CD4-positive, alpha-beta T cell treated with Interleukin-15 for 1 hour (primary cell): ENCODE results near the gene EFCAB5.
"Not testable (repeated sequence)": the region's sequence is repeated elsewhere in the genome, so short reads cannot be mapped to it uniquely, and the experiment has no call there.

Experiments used
- DNase-seq: peaks from one replicate; pipeline ENCODE4 v3.0.0-alpha.2; 2020

EFCAB5 gene

DNA sequence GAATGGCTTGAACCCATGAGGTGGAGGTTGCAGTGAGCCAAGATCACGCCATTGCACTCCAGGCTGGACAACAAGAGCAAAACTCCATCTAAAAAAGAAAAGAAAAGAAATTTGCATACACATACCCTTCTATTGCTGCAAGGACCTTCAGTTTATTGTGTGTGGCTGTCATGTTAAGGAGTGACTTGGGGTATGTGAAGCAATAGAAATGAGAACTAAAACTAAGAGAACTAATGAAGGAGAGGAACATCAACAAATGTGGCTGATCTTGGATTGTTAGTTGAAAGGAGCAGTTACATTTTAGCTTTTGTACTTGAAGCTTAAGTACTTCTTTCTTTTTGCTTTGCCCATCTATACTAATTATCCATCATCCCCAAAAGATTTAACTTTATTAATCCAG, 162.5 kb downstream of the EFCAB5 start:
- DNase-seq: no peak

GRCh38 chr17:30104575-30105339, 163.3 kb downstream of the EFCAB5 start:
- DNase-seq: peak; percentile 86

GRCh38 chr17:30112794-30113193, 171.4 kb downstream of the EFCAB5 start:
- no peak for DNase-seq

- DNase-seq: no peak
These were observed 171.8 kb downstream of the EFCAB5 start for GRCh38 chr17:30113213-30113612.

GRCh38 chr17:30116345-30116660, 174.9 kb downstream of the EFCAB5 start:
- no peak for DNase-seq

GRCh38 chr17:30116661-30117551, 175.5 kb downstream of the EFCAB5 start, which contains the start of gene NSRP1:
TSS of gene NSRP1 (plus strand) at chr17:30116816. CDS start at chr17:30116844, 28 bp downstream.
- peak; percentile 93 for DNase-seq

GRCh38 chr17:30117675-30118081, 176.2 kb downstream of the EFCAB5 start:
- no peak for DNase-seq

DNA sequence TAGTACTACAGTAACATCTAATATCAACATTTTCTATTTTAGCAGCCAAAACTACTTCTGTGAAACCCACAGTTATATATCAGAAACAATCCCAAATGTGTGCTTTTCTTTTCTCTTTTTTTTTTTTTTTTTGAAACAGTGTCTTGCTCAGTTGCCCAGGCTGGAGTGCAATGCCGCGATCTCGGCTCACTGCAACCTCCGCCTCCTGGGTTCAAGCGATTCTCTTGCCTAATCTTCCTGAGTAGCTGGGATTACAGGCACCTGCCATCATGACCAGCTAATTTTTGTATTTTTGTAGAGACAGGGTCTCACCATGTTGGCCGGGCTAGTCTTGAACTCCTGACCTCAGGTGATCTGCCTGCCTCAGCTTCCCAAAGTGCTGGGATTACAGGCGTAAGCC, 177.2 kb downstream of the EFCAB5 start:
- DNase-seq: not testable (repeated sequence)

- no peak for DNase-seq
These were observed 182.9 kb downstream of the EFCAB5 start for GRCh38 chr17:30124273-30124796.

DNA sequence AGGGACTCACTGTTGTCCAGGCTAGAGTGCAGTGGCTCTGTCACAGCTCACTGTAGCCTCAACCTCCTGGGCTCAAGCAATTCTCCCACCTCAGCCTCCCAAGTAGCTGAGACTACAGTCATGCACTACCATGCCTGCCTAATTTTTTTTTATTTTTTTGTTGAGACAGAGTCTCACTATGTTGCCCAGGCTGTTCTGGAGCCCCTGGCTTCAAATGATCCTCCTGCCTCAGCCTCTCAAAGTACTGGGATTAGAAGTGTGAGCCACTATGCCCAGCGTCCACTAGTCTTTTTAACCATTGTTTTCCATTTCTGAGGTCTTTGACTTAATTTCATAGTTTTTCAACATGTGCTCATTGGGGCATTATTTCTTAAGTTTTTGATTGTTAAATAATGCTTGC, 188.7 kb downstream of the EFCAB5 start:
- DNase-seq: no peak

- no peak for DNase-seq
These were observed 191.2 kb downstream of the EFCAB5 start for GRCh38 chr17:30132615-30133014.

DNA sequence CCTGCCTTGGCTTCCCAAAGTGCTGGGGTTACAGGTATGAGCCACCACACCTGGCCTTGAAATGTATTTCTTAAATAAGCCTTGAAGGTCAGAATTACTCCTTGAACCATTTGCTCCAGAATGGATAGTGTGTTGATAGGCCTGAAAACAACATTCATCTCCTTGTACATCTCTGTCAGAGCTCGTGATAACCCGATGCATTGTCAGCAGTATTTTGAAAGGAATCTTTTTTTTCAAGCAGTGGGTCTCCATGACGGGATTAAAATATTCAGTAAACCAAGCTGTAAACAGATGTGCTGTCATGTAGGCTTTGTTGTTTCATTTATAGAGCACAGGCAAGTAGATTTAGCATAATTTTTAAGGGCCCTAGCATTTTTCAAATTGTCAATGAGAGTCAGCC, 191.8 kb downstream of the EFCAB5 start:
- no peak for DNase-seq

DNA sequence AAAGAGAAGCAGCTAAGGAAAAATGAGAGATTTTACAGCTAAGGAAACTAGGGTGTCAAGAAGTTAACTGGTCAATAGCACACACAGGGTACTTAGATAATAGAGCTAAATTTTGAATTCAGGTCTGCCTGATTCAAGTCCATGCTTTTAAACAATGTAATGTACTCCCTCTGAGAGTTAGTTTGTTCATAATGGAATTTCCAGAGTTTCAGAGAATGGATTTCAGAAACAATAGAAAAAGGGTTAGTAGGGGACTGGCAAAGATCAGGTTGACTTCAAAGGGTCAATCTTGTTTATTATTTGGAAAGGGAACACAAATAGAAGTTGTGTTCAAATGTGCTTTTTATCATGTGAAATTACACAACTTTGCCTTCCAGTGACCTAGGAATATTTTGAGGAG, 193.1 kb downstream of the EFCAB5 start:
- no peak for DNase-seq

- no peak for DNase-seq
These were observed 195.7 kb downstream of the EFCAB5 start for GRCh38 chr17:30137158-30137557.

- not testable (repeated sequence) for DNase-seq
These were observed 206.4 kb downstream of the EFCAB5 start for GRCh38 chr17:30147860-30148259.

DNA sequence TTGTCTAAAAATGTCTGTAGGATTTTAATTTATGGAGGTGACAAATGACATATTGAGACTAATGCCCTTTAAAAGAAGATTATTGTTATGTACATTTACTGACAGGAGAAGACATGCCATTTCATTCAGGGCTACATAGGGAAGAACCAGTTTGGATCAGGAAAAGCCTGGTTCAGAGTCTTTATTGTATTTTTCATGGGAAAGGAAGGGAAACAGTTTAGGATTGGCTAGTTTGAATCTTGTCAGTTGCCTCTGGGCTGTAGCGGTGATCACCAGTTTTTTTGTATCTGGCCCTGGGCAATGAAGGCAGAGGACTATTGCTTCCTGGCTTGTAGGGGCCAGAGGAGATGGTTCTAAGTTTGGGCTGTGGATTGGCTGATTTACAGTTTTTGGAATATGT, 206.9 kb downstream of the EFCAB5 start:
- DNase-seq: no peak

- no peak for DNase-seq
These were observed 210.0 kb downstream of the EFCAB5 start for GRCh38 chr17:30151471-30151870.

DNA sequence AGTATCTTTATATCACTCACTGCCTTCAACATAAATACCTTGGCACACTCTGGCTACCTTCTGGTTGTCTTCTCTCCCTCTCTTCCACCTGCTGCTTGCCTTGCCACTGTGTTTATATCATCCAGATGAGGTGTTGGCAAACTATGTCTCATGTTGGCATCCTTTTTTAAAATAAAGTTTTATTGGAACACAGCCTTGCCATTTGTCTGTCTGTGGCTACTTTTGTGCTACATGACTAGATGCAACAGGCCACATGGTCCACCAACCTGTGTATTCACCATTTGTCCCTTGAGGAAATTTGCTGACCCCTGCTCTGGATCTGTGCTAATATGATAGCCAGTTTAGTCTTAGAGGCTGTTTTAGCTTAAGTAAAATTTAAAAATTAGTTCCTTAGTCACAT, 212.0 kb downstream of the EFCAB5 start:
- no peak for DNase-seq

- DNase-seq: no peak
These were observed 214.0 kb downstream of the EFCAB5 start for GRCh38 chr17:30155389-30155788.
